DND-41 (cell line): ENCODE data around the gene TMEM181.

Experiments
- ATAC-seq: fragments of 200-7000 bp; cut with Tn5 transposase; 3 replicates; pipeline ENCODE4 v1.9.1; 2021; ENCODE audit warnings: low read depth; ENCODE audit not compliant: insufficient read depth
- DNase-seq: peaks from one replicate; pipeline ENCODE4 v3.0.0-alpha.2; 2020
- H2AFZ ChIP-seq: 2 replicates; pipeline ENCODE4 v1.6.0; 2012; ENCODE audit warnings: low read depth, low read length
- H3K27ac ChIP-seq: 2 replicates; pipeline ENCODE4 v1.5.1; 2012; ENCODE audit warnings: low read length, inconsistent platforms
- H3K27me3 ChIP-seq: fragments of 200-600 bp; sonication (generic); 2 replicates; pipeline ENCODE4 v1.6.0; 2012; ENCODE audit warnings: low read length, mild to moderate bottlenecking, inconsistent platforms; ENCODE audit not compliant: insufficient read depth, poor library complexity
- H3K36me3 ChIP-seq: 2 replicates; pipeline ENCODE4 v1.5.1; 2012; ENCODE audit warnings: low read length, inconsistent platforms; ENCODE audit not compliant: insufficient read depth
- H3K4me1 ChIP-seq: 2 replicates; pipeline ENCODE4 v1.5.1; 2012; ENCODE audit warnings: mild to moderate bottlenecking, low read length; ENCODE audit not compliant: insufficient read depth
- H3K4me2 ChIP-seq: 2 replicates; pipeline ENCODE4 v1.6.0; 2012; ENCODE audit warnings: mild to moderate bottlenecking, moderate library complexity, low read length, inconsistent platforms; ENCODE audit not compliant: insufficient read depth
- H3K4me3 ChIP-seq, 2 experiments: fragments of 200-600 bp in 1 of 2; shearing (Covaris generic) in 1 of 2; 2 replicates each; pipeline ENCODE4 v1.5.1; 2012 to 2016; ENCODE audit warnings: inconsistent platforms in 2 of 2, low read length in 2 of 2, mild to moderate bottlenecking in 2 of 2, low read depth in 1 of 2, moderate library complexity in 1 of 2
- H3K79me2 ChIP-seq: 2 replicates; pipeline ENCODE4 v1.6.0; 2012; ENCODE audit warnings: low read length, inconsistent platforms; ENCODE audit not compliant: insufficient read depth
- H3K9ac ChIP-seq: 2 replicates; pipeline ENCODE4 v1.6.0; 2012; ENCODE audit warnings: low read depth, mild to moderate bottlenecking, inconsistent platforms, low read length, moderate library complexity
- H3K9me3 ChIP-seq: 2 replicates; pipeline ENCODE4 v1.5.1; 2012; ENCODE audit warnings: low read length, moderate library complexity, mild to moderate bottlenecking, inconsistent platforms; ENCODE audit not compliant: insufficient read depth, severe bottlenecking
- H4K20me1 ChIP-seq: 2 replicates; pipeline ENCODE4 v1.6.0; 2012; ENCODE audit warnings: low read length; ENCODE audit not compliant: insufficient read depth
- EZH2 ChIP-seq: IDR thresholded peaks from 3 replicates; pipeline ENCODE4 v1.6.1; 2012; ENCODE audit warnings: borderline replicate concordance, low read depth, mild to moderate bottlenecking, moderate library complexity, low read length, inconsistent platforms; ENCODE audit not compliant: severe bottlenecking
- TF ChIP-seq, protein P1 (sequence below): IDR thresholded peaks from 2 replicates; pipeline ENCODE4 v1.5.1; 2012; ENCODE audit warnings: borderline replicate concordance, low read length, moderate library complexity, mild to moderate bottlenecking; ENCODE audit not compliant: poor library complexity, severe bottlenecking; ENCODE audit errors: extremely low read depth

The TMEM181 gene

DNA sequence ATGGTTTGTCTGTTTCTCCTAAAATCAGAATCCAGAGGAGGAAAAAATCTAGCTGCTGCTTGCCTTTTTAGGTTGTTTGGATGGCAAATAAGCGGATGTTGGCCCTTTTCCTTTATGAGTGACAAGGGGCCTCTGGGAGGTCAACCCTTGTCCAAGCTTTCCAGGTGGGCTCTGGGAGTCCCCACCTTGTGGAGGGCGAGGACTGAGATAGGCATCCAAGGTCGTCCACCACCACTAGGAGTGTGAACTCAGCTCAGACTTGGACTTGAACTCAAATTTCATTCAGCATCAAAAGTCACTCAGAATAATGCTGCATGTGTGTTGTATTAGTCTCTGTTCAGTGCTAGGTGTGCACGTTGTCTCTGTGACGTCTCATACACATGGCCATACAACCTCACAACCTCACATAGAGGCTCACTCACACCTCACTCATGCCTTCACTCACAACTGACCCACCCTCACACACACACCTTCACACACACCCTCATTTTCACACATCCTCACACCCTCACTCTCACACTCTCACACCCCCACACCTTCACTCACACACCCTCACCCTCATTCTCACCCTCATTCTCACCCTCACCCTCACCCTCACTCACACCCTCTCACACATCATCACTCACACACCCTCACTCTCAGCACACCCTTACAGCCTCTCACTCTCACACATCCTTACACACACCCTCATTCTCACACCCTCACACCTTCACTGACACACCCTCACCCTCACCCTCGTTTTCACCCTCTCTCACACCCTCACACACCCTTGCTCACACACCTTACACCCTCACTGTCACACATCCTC lies 66.7 kb downstream of the TMEM181 start:
- Histone ChIP-seq H3K27me3 (no peaks in the 10 kb centered on the region), H3K9me3 (no peaks in the 10 kb centered on the region), H4K20me1 (peaks cover 30% of the 10 kb centered on the region; the same call in 1 of the 2 replicates), H3K4me2 (no peak overlapping the region), H3K36me3 (peaks cover 93% of the 10 kb centered on the region), H3K27ac (no peak overlapping the region), H3K4me1 (no peaks in the 10 kb centered on the region), H2AFZ (no peak overlapping the region), H3K4me3 (no peak overlapping the region), H3K79me2 (no peaks in the 10 kb centered on the region), H3K9ac (no peak overlapping the region)
- DNase-seq, result no peak
- no peak for ATAC-seq
- TF ChIP-seq EZH2, result no peak
- TF ChIP-seq, protein P1, sequence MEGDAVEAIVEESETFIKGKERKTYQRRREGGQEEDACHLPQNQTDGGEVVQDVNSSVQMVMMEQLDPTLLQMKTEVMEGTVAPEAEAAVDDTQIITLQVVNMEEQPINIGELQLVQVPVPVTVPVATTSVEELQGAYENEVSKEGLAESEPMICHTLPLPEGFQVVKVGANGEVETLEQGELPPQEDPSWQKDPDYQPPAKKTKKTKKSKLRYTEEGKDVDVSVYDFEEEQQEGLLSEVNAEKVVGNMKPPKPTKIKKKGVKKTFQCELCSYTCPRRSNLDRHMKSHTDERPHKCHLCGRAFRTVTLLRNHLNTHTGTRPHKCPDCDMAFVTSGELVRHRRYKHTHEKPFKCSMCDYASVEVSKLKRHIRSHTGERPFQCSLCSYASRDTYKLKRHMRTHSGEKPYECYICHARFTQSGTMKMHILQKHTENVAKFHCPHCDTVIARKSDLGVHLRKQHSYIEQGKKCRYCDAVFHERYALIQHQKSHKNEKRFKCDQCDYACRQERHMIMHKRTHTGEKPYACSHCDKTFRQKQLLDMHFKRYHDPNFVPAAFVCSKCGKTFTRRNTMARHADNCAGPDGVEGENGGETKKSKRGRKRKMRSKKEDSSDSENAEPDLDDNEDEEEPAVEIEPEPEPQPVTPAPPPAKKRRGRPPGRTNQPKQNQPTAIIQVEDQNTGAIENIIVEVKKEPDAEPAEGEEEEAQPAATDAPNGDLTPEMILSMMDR, result no peak

- no peak for ATAC-seq
Measured at GRCh38 chr6:158627168-158627939, 67.5 kb downstream of the TMEM181 start.

GRCh38 chr6:158627940-158628211 lies 68.0 kb downstream of the TMEM181 start:
- H4K20me1 ChIP-seq, result peaks cover 25% of the 10 kb centered on the region; the same call in 1 of the 2 replicates
- no peak overlapping the region for H3K4me2 ChIP-seq
- no peaks in the 10 kb centered on the region for H3K27me3 ChIP-seq
- H3K27ac ChIP-seq, result no peak overlapping the region
- H3K4me1 ChIP-seq, result no peaks in the 10 kb centered on the region
- no peaks in the 10 kb centered on the region for H3K79me2 ChIP-seq
- TF ChIP-seq, protein P1, result no peak
- no peak for TF ChIP-seq EZH2
- no peak overlapping the region for H2AFZ ChIP-seq
- H3K4me3 ChIP-seq, result no peak overlapping the region
- H3K9me3 ChIP-seq, result no peaks in the 10 kb centered on the region
- no peak for DNase-seq
- peaks cover 92% of the 10 kb centered on the region for H3K36me3 ChIP-seq
- no peak for ATAC-seq
- no peak overlapping the region for H3K9ac ChIP-seq

More at GRCh38 chr6:158627168-158627939, 67.5 kb downstream of the TMEM181 start:
- peaks cover 94% of the 10 kb centered on the region for H3K36me3 ChIP-seq
- H3K4me1 ChIP-seq, result no peaks in the 10 kb centered on the region
- no peak for DNase-seq
- no peaks in the 10 kb centered on the region for H3K79me2 ChIP-seq
- H4K20me1 ChIP-seq, result peaks cover 27% of the 10 kb centered on the region; the same call in 1 of the 2 replicates
- H2AFZ ChIP-seq, result no peak overlapping the region
- TF ChIP-seq, protein P1, result no peak
- TF ChIP-seq EZH2, result no peak
- no peak overlapping the region for H3K4me2 ChIP-seq
- H3K4me3 ChIP-seq, result no peak overlapping the region
- no peak overlapping the region for H3K9ac ChIP-seq
- H3K27me3 ChIP-seq, result no peaks in the 10 kb centered on the region
- H3K27ac ChIP-seq, result no peak overlapping the region
- no peaks in the 10 kb centered on the region for H3K9me3 ChIP-seq
